Measurements from ENCODE around the gene MZF1. TPM values are rescaled to one million over a fixed set of nuclear protein-coding genes. Genes with fewer than 3 reads are reported as not detected.

The MZF1 gene
- total RNA-seq, 2 experiments from 2014 or later = 21.0 to 21.1 TPM

DNA sequence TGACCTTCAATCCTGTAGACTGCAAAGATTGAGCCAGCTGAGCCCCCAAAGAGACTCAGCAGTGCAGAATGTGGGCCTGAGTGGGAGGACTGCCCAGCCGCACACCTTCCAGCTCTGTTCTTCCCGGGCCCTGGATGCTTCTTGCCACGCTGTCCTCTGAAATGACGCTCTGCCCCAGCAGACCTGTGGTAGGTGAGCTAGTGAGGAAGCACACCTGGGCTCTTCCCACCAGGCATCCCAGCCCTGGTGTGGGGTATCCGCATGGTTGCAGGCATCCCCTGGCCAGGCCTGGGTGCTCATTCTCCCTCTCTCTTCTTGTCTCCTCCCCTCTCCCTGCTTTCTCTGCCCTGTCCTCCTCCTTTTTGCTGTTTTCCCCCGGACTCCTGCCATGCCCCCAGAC lies 9.8 kb upstream of the MZF1 start:
- H3K27me3 Mint-ChIP-seq = no peaks in the 10 kb centered on the region
- Histone ChIP-seq H3K27ac (ENCODE audit: low read depth in 1 of 2, low read length in 2 of 2) (no peak overlapping the region), H3K9me3 (ENCODE audit: control insufficient read depth in 1 of 2, insufficient read depth in 1 of 2, low read length in 2 of 2) (no peaks in the 10 kb centered on the region), H3K4me1 (ENCODE audit: insufficient read depth, low read length) (peaks cover 9% of the 10 kb centered on the region), H3K27me3 (ENCODE audit: control insufficient read depth in 1 of 2, insufficient read depth in 2 of 2, low read length in 2 of 2) (no peaks in the 10 kb centered on the region), H3K36me3 (ENCODE audit: insufficient read depth, low read length) (peaks cover 23% of the 10 kb centered on the region), H3K4me3 (ENCODE audit: low read length) (no peak overlapping the region)
- ATAC-seq (ENCODE audit: poor library complexity) (no peak), DNase-seq (no peak)
- intact Hi-C loops (cut with DNase I, micrococcal nuclease) = no loop called here
- no peak overlapping the region for H3K4me3 Mint-ChIP-seq
- POLR2A ChIA-PET = no interaction called here
- CTCF ChIA-PET = interaction anchor here (2.6 to 3.4 kb wide), 2 partner anchors 63 to 69 kb away, joined by 14 to 60 read pairs; partner anchors contain the start of gene ZBTB45
- H3K9me3 Mint-ChIP-seq = no peaks in the 10 kb centered on the region
- peaks cover 26% of the 10 kb centered on the region for H3K4me1 Mint-ChIP-seq (ENCODE audit: low read depth)
- TF ChIP-seq, protein P1, sequence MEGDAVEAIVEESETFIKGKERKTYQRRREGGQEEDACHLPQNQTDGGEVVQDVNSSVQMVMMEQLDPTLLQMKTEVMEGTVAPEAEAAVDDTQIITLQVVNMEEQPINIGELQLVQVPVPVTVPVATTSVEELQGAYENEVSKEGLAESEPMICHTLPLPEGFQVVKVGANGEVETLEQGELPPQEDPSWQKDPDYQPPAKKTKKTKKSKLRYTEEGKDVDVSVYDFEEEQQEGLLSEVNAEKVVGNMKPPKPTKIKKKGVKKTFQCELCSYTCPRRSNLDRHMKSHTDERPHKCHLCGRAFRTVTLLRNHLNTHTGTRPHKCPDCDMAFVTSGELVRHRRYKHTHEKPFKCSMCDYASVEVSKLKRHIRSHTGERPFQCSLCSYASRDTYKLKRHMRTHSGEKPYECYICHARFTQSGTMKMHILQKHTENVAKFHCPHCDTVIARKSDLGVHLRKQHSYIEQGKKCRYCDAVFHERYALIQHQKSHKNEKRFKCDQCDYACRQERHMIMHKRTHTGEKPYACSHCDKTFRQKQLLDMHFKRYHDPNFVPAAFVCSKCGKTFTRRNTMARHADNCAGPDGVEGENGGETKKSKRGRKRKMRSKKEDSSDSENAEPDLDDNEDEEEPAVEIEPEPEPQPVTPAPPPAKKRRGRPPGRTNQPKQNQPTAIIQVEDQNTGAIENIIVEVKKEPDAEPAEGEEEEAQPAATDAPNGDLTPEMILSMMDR (IDR thresholded peaks at IDR 0.05) = no peak
- no peak overlapping the region for H3K27ac Mint-ChIP-seq
- H3K36me3 Mint-ChIP-seq (ENCODE audit: low read depth) = peaks cover 17% of the 10 kb centered on the region

DNA sequence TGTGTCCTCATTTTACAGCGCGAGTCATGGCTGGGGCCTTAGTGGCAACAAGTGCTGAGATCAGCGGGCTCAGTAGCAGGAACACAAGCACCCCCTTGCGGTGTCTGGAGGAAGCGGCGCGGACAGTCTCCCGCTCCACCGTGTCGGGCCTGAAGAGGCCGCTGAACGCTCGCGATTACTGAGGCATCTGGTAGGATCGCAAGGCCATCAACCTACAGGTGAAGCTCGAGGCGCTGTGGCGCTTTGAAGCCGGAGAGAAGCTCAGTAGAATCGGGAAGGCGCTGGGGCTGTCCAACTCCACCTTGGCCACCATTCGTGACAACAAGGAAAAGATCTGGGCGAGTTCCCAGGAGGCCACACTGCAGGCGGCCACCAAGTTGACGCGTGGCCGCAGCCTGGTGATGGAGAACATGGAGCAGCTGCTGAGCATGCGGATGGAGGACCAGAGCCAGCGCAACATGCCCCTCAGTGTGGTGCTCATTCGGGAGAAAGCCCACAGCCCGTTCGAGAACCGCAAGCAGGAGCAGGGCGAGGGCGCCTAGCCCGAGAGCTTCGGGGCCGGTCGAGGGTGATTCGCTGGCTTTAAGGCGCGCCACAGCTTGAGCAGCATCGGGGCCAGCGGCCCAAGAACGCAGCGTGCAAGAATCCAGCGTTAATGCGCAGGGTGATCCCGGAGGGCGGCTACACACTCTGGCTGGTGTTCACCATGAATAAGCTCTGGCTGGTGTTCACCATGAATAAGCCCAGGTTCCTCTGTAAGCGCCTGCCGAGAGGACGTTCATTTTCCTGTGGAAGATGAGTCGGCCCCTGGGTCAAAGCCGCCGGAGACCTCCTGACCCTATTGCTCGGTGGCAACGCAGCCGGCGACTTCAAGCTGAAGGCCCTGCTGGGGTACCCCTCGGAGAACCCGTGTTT lies 8.3 kb upstream of the MZF1 start:
- peaks cover 26% of the 10 kb centered on the region for H3K36me3 ChIP-seq (ENCODE audit: insufficient read depth, low read length)
- intact Hi-C loops (cut with DNase I, micrococcal nuclease) = loop anchor here (1.0 kb wide), 2 partner anchors 62 to 67 kb away; partner anchors contain the start of gene ZBTB45 (in 2 of the 2)
- TF ChIP-seq, protein P1 (IDR thresholded peaks at IDR 0.05) = peak; percentile 93
- peak; percentile 85 to 94 (median 89) for DNase-seq
- peaks cover 9% of the 10 kb centered on the region for H3K4me1 ChIP-seq (ENCODE audit: insufficient read depth, low read length)
- H3K27me3 ChIP-seq (ENCODE audit: control insufficient read depth in 1 of 2, insufficient read depth in 2 of 2, low read length in 2 of 2) = no peaks in the 10 kb centered on the region
- no peaks in the 10 kb centered on the region for H3K9me3 ChIP-seq (ENCODE audit: control insufficient read depth in 1 of 2, insufficient read depth in 1 of 2, low read length in 2 of 2)
- peak overlapping the region in 1 of 2 donors; percentile 35 for H3K27ac ChIP-seq (ENCODE audit: low read depth in 1 of 2, low read length in 2 of 2)
- POLR2A ChIA-PET = interaction anchor here (1.0 to 1.9 kb wide), 4 partner anchors 19 to 68 kb away, joined by 4 to 19 read pairs (median 8); partner anchors contain the start of genes TRIM28 and ZBTB45
- H3K27me3 Mint-ChIP-seq = no peaks in the 10 kb centered on the region
- peak overlapping the region; percentile 59 for H3K4me3 Mint-ChIP-seq
- no peak overlapping the region for H3K4me3 ChIP-seq (ENCODE audit: low read length)
- CTCF ChIA-PET = interaction anchor here (0.6 to 3.4 kb wide), 7 partner anchors 20 to 219 kb away, joined by 3 to 60 read pairs (median 9); partner anchors contain the start of genes TRIM28, ZBTB45, ZNF497 and ZNF584
- peaks cover 26% of the 10 kb centered on the region for H3K4me1 Mint-ChIP-seq (ENCODE audit: low read depth)
- H3K9me3 Mint-ChIP-seq = no peaks in the 10 kb centered on the region
- H3K27ac Mint-ChIP-seq = peak overlapping the region; percentile 77
- peak; percentile 100 for ATAC-seq (ENCODE audit: poor library complexity)
- peaks cover 17% of the 10 kb centered on the region for H3K36me3 Mint-ChIP-seq (ENCODE audit: low read depth)

DNA sequence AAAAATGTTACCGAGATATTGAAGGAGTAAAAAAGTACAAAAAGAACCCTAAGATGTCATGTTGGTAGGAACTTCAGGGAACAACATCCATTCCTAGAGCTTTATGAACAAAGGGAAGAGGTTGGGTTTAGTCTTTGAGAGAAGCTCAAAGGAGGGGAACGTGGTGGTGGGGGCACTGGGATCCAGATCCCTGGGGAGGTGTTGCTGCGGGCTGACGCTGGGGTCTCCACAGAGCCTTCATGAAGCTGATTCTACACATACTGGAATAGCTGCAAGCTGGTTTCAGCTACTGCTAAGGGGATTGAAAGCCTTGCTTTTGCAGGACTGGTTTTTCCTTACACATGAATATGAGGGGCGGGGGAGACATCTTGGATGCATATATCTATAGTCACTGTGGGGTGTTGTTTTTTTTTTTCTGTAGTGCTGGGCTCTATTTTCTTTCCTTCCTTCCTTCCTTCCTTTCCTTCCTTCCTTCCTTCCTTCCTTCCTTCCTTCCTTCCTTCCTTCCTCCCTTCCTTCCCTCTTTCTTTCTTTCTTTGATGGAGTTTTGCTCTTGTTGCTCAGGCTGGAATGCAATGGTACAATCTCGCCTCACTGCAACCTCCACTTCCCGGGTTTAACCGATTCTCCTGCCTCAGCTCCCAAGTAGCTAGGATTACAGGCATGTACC lies 6.5 kb upstream of the MZF1 start:
- DNase-seq (no peak), ATAC-seq (ENCODE audit: poor library complexity) (no peak)
- intact Hi-C loops (cut with DNase I, micrococcal nuclease) = no loop called here
- TF ChIP-seq, protein P1 (IDR thresholded peaks at IDR 0.05) = no peak
- CTCF ChIA-PET = interaction anchor here (1.3 to 3.4 kb wide), 3 partner anchors 60 to 66 kb away, joined by 3 to 60 read pairs (median 8); partner anchors contain the start of gene ZBTB45
- H3K27me3 ChIP-seq (ENCODE audit: control insufficient read depth in 1 of 2, insufficient read depth in 2 of 2, low read length in 2 of 2) = no peaks in the 10 kb centered on the region
- POLR2A ChIA-PET = interaction anchor here (1.3 to 3.1 kb wide), 2 partner anchors 35 to 66 kb away, joined by 3 to 7 read pairs; no protein-coding TSS in a partner anchor
- peaks cover 23% of the 10 kb centered on the region for H3K4me1 ChIP-seq (ENCODE audit: insufficient read depth, low read length)
- H3K9me3 Mint-ChIP-seq = no peaks in the 10 kb centered on the region
- H3K4me3 ChIP-seq (ENCODE audit: low read length) = no peak overlapping the region
- H3K36me3 Mint-ChIP-seq (ENCODE audit: low read depth) = peaks cover 17% of the 10 kb centered on the region
- peaks cover 34% of the 10 kb centered on the region for H3K4me1 Mint-ChIP-seq (ENCODE audit: low read depth)
- H3K27ac Mint-ChIP-seq = peak overlapping the region; percentile 49
- H3K4me3 Mint-ChIP-seq = no peak overlapping the region
- H3K27me3 Mint-ChIP-seq = no peaks in the 10 kb centered on the region
- H3K36me3 ChIP-seq (ENCODE audit: insufficient read depth, low read length) = peaks cover 26% of the 10 kb centered on the region
- no peak overlapping the region for H3K27ac ChIP-seq (ENCODE audit: low read depth in 1 of 2, low read length in 2 of 2)
- no peaks in the 10 kb centered on the region for H3K9me3 ChIP-seq (ENCODE audit: control insufficient read depth in 1 of 2, insufficient read depth in 1 of 2, low read length in 2 of 2)
